K562 (cell line): Measurements from ENCODE around the gene CDC42EP2. TPM values are rescaled to one million over a fixed set of nuclear protein-coding genes. Genes with fewer than 3 reads are reported as not detected.

Source experiments
- ATAC-seq: fragments of 200-7000 bp; cut with Tn5 transposase; 3 replicates; pipeline ENCODE4 v1.9.1; 2020; ENCODE audit warnings: moderate library complexity
- BruUV-seq: library from RNA; stranded (reverse); fragments of 400-500 nt; replicated peaks from 2 replicates; lab custom pipeline; 2021; lab: Mats Ljungman, UMichigan
- CTCF ChIA-PET: fragments of 300-600 bp; formaldehyde crosslinking; extraction: SDS; loops from one replicate; lab custom pipeline; 2021; ENCODE audit warnings: low intra/inter-chr PET ratio; lab: Yijun Ruan, JAX
- POLR2A ChIA-PET: fragments of 300-600, 350-650 bp; sonication (Branson Sonifier 250); formaldehyde crosslinking; extraction: SDS; loops from one replicate; lab custom pipeline; 2021; ENCODE audit warnings: antibody characterized with exemption, inconsistent platforms; lab: Yijun Ruan, JAX
- DNase-seq, 4 experiments: peaks; one replicate each; pipeline versions ENCODE4 v3.0.0 to v3.0.0-alpha.2; 2011 to 2018; ENCODE audit warnings: low spot score in 3 of 4, mixed read lengths in 3 of 4; ENCODE audit errors: extremely low read depth in 1 of 4
- FAIRE-seq: peaks from 2 replicates; lab custom pipeline; 2011; peaks lifted over from hg19 to GRCh38; lab: Jason Lieb, UNC
- H2AFZ ChIP-seq: 2 replicates; pipeline ENCODE4 v1.6.0; 2011; ENCODE audit warnings: low read depth, low read length, control low read depth, inconsistent platforms
- H3K27ac ChIP-seq: fragments of 200-600 bp; 3 replicates; pipeline ENCODE4 v1.8.0; 2011; ENCODE audit warnings: low read depth, mild to moderate bottlenecking, control low read depth, inconsistent platforms, low read length, moderate library complexity, mixed read lengths; ENCODE audit errors: extremely low read depth
- H3K27me3 ChIP-seq, 2 experiments: fragments of 300-600 bp in 1 of 2; 2 replicates in 1 of 2; 3 replicates in 1 of 2; pipeline versions ENCODE4 v1.6.0 to v1.8.0; 2011; ENCODE audit warnings: inconsistent platforms in 2 of 2, low read length in 2 of 2, mild to moderate bottlenecking in 1 of 2, mixed read lengths in 1 of 2, moderate library complexity in 1 of 2; ENCODE audit not compliant: control insufficient read depth in 2 of 2, insufficient read depth in 2 of 2
- H3K36me3 ChIP-seq: fragments of 300-600 bp; 3 replicates; pipeline ENCODE4 v1.8.0; 2011; ENCODE audit warnings: mild to moderate bottlenecking, low read length, inconsistent platforms; ENCODE audit not compliant: control insufficient read depth, insufficient read depth
- H3K4me1 ChIP-seq, 2 experiments: fragments of 200-600 bp in 1 of 2; replicated peaks in 1 of 2; 2 replicates in 1 of 2; 3 replicates in 1 of 2; pipeline versions ENCODE4 v1.5.1 to v1.8.0; 2011; ENCODE audit warnings: inconsistent platforms in 2 of 2, low read length in 2 of 2, mild to moderate bottlenecking in 1 of 2, mixed read lengths in 1 of 2, moderate library complexity in 1 of 2; ENCODE audit not compliant: control insufficient read depth in 2 of 2, insufficient read depth in 2 of 2
- H3K4me2 ChIP-seq: 2 replicates; pipeline ENCODE4 v1.6.1; 2011; ENCODE audit warnings: low read length, control low read depth, inconsistent platforms, mixed read lengths; ENCODE audit not compliant: insufficient read depth
- H3K4me3 ChIP-seq: fragments of 200-600 bp; sonication (generic), shearing (Covaris generic); 2 replicates; pipeline ENCODE4 v1.5.1; 2016; ENCODE audit warnings: control low read depth, inconsistent platforms
- H3K79me2 ChIP-seq: fragments of 200-600 bp; 3 replicates; pipeline ENCODE4 v1.8.0; 2011; ENCODE audit warnings: low read length, inconsistent platforms; ENCODE audit not compliant: control insufficient read depth, insufficient read depth
- H3K9ac ChIP-seq, 2 experiments: 2 replicates each; pipeline versions ENCODE4 v1.6.0 to v1.6.1; 2011; ENCODE audit warnings: low read depth in 2 of 2, low read length in 2 of 2, control low read depth in 1 of 2, inconsistent platforms in 1 of 2, mild to moderate bottlenecking in 1 of 2, mixed read lengths in 1 of 2; ENCODE audit not compliant: insufficient read depth in 1 of 2
- H3K9me1 ChIP-seq: one replicate; pipeline ENCODE4 v1.6.0; 2011; ENCODE audit warnings: inconsistent platforms, mild to moderate bottlenecking, low read length, moderate library complexity; ENCODE audit not compliant: control insufficient read depth, insufficient read depth
- H3K9me3 ChIP-seq: replicated peaks from 2 replicates; pipeline ENCODE4 v1.5.1; 2011; ENCODE audit warnings: low read depth, low read length, inconsistent platforms; ENCODE audit not compliant: control insufficient read depth, insufficient read depth
- H4K20me1 ChIP-seq: replicated peaks from 2 replicates; pipeline ENCODE4 v1.6.1; 2011; ENCODE audit warnings: low read length, inconsistent platforms, mixed read lengths; ENCODE audit not compliant: control insufficient read depth, insufficient read depth
- POLR2G ChIP-seq: fragments of 200-400 bp; formaldehyde crosslinking; IDR thresholded peaks from 2 replicates; pipeline ENCODE4 v1.6.1; 2017; ENCODE audit warnings: low read depth, mild to moderate bottlenecking, antibody characterized with exemption, low read length, moderate library complexity
- RFX5 ChIP-seq: IDR thresholded peaks from 2 replicates; pipeline ENCODE4 v1.6.1; 2011; ENCODE audit warnings: low read depth, mild to moderate bottlenecking, improper control_type of control experiment, low read length
- ZNF445 ChIP-seq: fragments of 250-450 bp; sonication (Bioruptor Pico); IDR thresholded peaks from 2 replicates; pipeline ENCODE4 v1.4.0; 2020; ENCODE audit warnings: low read depth, mild to moderate bottlenecking, moderate library complexity
- WGBS: fragments of 100-300 bp; shearing (Covaris generic); methylation state at CpG from one replicate; pipeline ENCODE4 v1.1.6; 2016; ENCODE audit warnings: low coverage, mixed read lengths; ENCODE audit not compliant: insufficient coverage; ENCODE audit errors: missing lambda C conversion rate; 5-methylcytosine and 5-hydroxymethylcytosine counted together
- in situ Hi-C: fragments of 300-500 bp; cut with MboI; formaldehyde crosslinking; loops from 4 replicates; pipeline ENCODE4 v1.15.0; 2018; ENCODE audit warnings: inconsistent platforms, mixed read lengths
- intact Hi-C: fragments of 100-400 bp; cut with micrococcal nuclease; formaldehyde crosslinking; loops from 2 replicates; pipeline ENCODE4 v1.14.2; 2022
- polyA plus RNA-seq, 8 experiments: library from polyadenylated mRNA; depleted of rRNA in 4 of 8; stranded (reverse) in 5 of 8; unstranded in 3 of 8; fragments of >200 nt; fragmentation: Nextera tagmentation in 2 of 8; fragmentation: Illumina TruSeq in 1 of 8; extraction: Ambion mirVana in 2 of 8; extraction: Trizol in 1 of 8; gene quantifications; 2 replicates each; pipeline versions ENCODE4 v1.2.1 to v1.2.3, GENCODE V29; 2011 to 2014; ENCODE audit warnings: inconsistent platforms in 1 of 8, missing spikeins in 1 of 8
- total RNA-seq, 7 experiments: library from RNA; depleted of rRNA in 6 of 7; stranded (reverse); fragments of >200 nt in 6 of 7; fragmentation: Illumina TruSeq in 2 of 7; extraction: Trizol in 2 of 7; gene quantifications; 2 replicates each; pipeline versions ENCODE4 v1.2.1 to v1.2.3, GENCODE V29; 2011 to 2021; ENCODE audit warnings: low replicate concordance in 1 of 7
- TF ChIP-seq, protein P1 (sequence below): fragments of 200-800 bp; sonication (Bioruptor generic); IDR thresholded peaks from 2 replicates; pipeline ENCODE4 v1.6.1; 2017; ENCODE audit warnings: missing genetic modification characterization, missing compliant biosample characterization

Gene CDC42EP2
- total and polyA plus RNA-seq, 9 of the 15 experiments (the other 6 are each of a cell fraction or from before 2014, with no cell fraction given) = 0.27 to 3.5 (median 0.83) TPM; not detected in 1

DNA sequence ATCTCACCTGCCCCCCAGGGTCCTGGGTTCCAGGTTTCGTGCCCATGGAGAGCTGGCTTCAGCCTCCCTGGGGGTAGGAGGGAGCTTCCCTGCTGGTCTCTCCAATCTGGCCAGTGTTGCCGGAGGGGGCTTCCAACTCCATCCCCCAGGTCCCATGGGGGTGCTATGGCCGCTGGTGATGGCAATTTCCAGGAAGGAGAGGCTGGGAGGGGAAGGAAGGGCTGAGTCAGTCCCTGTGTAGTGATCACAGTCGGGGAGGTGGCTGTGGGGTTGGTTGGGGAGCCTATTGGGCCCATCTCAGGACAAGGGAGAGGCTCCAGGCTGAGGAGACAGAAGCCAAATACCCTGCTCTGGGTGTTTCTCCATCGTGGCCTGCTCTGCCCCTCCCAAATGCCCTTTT is 5.7 kb upstream of the CDC42EP2 start:
- peaks cover 1% of the 10 kb centered on the region; the same call in 1 of the 3 replicates for H3K36me3 ChIP-seq
- whole genome bisulfite sequencing = 44% methylated on average over 5 of the region's 5 CpGs
- FAIRE-seq = no peak
- no peaks in the 10 kb centered on the region for H3K27me3 ChIP-seq
- DNase-seq = no peak
- ATAC-seq = peak; percentile 12; the same call in 1 of the 3 replicates
- ChIA-PET CTCF (no interaction called here), POLR2A (interaction anchor here (0.9 to 1.2 kb wide), 3 partner anchors 11 to 34 kb away, joined by 3 to 6 read pairs (median 3); no protein-coding TSS in a partner anchor)
- no peak overlapping the region for H3K4me2 ChIP-seq
- no TSS peak for BruUV-seq
- H4K20me1 ChIP-seq = no peaks in the 10 kb centered on the region
- H3K4me3 ChIP-seq = no peak overlapping the region
- no peaks in the 10 kb centered on the region for H3K9me3 ChIP-seq
- no peaks in the 10 kb centered on the region for H3K79me2 ChIP-seq
- no peak overlapping the region for H3K9ac ChIP-seq
- no peak overlapping the region for H3K27ac ChIP-seq
- in situ Hi-C loops = no loop called here
- no peaks in the 10 kb centered on the region for H3K9me1 ChIP-seq
- intact Hi-C loops = no loop called here
- no peak overlapping the region for H2AFZ ChIP-seq
- TF ChIP-seq POLR2G = peak; percentile 45; the same call in 1 of the 2 replicates
- no peak for TF ChIP-seq RFX5
- no peak for TF ChIP-seq ZNF445 (CRISPR knock-in tag)
- TF ChIP-seq, protein P1, sequence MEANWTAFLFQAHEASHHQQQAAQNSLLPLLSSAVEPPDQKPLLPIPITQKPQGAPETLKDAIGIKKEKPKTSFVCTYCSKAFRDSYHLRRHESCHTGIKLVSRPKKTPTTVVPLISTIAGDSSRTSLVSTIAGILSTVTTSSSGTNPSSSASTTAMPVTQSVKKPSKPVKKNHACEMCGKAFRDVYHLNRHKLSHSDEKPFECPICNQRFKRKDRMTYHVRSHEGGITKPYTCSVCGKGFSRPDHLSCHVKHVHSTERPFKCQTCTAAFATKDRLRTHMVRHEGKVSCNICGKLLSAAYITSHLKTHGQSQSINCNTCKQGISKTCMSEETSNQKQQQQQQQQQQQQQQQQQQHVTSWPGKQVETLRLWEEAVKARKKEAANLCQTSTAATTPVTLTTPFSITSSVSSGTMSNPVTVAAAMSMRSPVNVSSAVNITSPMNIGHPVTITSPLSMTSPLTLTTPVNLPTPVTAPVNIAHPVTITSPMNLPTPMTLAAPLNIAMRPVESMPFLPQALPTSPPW = no peak
- H3K4me1 ChIP-seq = peaks cover 5 to 26% of the 10 kb centered on the region in 2 experiments; a peak in 3 of 5 replicates
